H1 (cell line): ENCODE results near the gene ZSCAN29. TPM values are rescaled to one million over a fixed set of nuclear protein-coding genes. Genes with fewer than 3 reads are reported as not detected.

Experiments used
- CTCF ChIA-PET: fragments of 300-600 bp; sonication (Branson Sonifier 250); formaldehyde crosslinking; loops from one replicate; lab custom pipeline; 2021; ENCODE audit not compliant: partially characterized antibody; lab: Charles Lee
- POLR2A ChIA-PET: fragments of 300-600 bp; sonication (Branson Sonifier 250); formaldehyde crosslinking; loops from one replicate; lab custom pipeline; 2021; ENCODE audit warnings: inconsistent platforms; ENCODE audit not compliant: partially characterized antibody; lab: Charles Lee
- DNase-seq, 2 experiments: peaks; one replicate each; pipeline versions ENCODE4 v3.0.0 to v3.0.0-alpha.2; 2010 to 2022; ENCODE audit warnings: low spot score in 2 of 2, low read depth in 1 of 2, mixed read lengths in 1 of 2
- FAIRE-seq: peaks from 2 replicates; lab custom pipeline; 2011; peaks lifted over from hg19 to GRCh38; lab: Jason Lieb, UNC
- H2AFZ ChIP-seq: 2 replicates; pipeline ENCODE4 v1.8.1; 2012; ENCODE audit warnings: low read length, inconsistent platforms
- H2AK5ac ChIP-seq: 2 replicates; pipeline ENCODE4 v1.6.1; 2013; ENCODE audit warnings: low read depth, low read length
- H2BK120ac ChIP-seq: replicated peaks from 2 replicates; pipeline ENCODE3; 2013; ENCODE audit warnings: low read depth, low read length, inconsistent platforms
- H2BK12ac ChIP-seq: 2 replicates; pipeline ENCODE4 v1.6.1; 2013; ENCODE audit warnings: low read depth, low read length
- H2BK15ac ChIP-seq: 2 replicates; pipeline ENCODE4 v1.6.1; 2013; ENCODE audit warnings: low read length
- H2BK20ac ChIP-seq: 2 replicates; pipeline ENCODE4 v1.6.1; 2013; ENCODE audit warnings: low read length
- H2BK5ac ChIP-seq: 2 replicates; pipeline ENCODE4 v1.6.1; 2013; ENCODE audit warnings: low read depth, low read length
- H3K14ac ChIP-seq: 2 replicates; pipeline ENCODE4 v1.6.1; 2013; ENCODE audit warnings: inconsistent platforms; ENCODE audit not compliant: insufficient read length
- H3K18ac ChIP-seq: 2 replicates; pipeline ENCODE4 v1.6.1; 2013; ENCODE audit warnings: low read length; ENCODE audit errors: extremely low read depth
- H3K23ac ChIP-seq: 2 replicates; pipeline ENCODE4 v1.6.1; 2013; ENCODE audit warnings: inconsistent platforms; ENCODE audit not compliant: insufficient read length
- H3K23me2 ChIP-seq: 2 replicates; pipeline ENCODE4 v1.6.1; 2013; ENCODE audit warnings: low read depth, low read length
- H3K27ac ChIP-seq: 2 replicates; pipeline ENCODE4 v1.6.1; 2011; ENCODE audit warnings: low read depth, low read length, inconsistent platforms
- H3K27me3 ChIP-seq, 4 experiments: replicated peaks in 1 of 4; 1 replicate in 1 of 4; 2 replicates in 3 of 4; pipeline versions ENCODE4 v1.6.1 to v1.8.1; 2011 to 2013; ENCODE audit warnings: low read length in 3 of 4, mild to moderate bottlenecking in 3 of 4, inconsistent platforms in 2 of 4, mixed read lengths in 2 of 4, moderate library complexity in 1 of 4; ENCODE audit not compliant: control insufficient read depth in 3 of 4, insufficient read depth in 3 of 4; ENCODE audit errors: extremely low read depth in 1 of 4
- H3K36me3 ChIP-seq, 4 experiments: 2 replicates each; pipeline versions ENCODE4 v1.6.1 to v1.8.1; 2011 to 2013; ENCODE audit warnings: mild to moderate bottlenecking in 4 of 4, low read length in 3 of 4, moderate library complexity in 2 of 4, control low read depth in 1 of 4, inconsistent platforms in 1 of 4; ENCODE audit not compliant: insufficient read depth in 4 of 4, control insufficient read depth in 2 of 4
- H3K4ac ChIP-seq: replicated peaks from 2 replicates; pipeline ENCODE3; 2013; ENCODE audit warnings: low read length, low read depth, mixed read lengths, inconsistent platforms; ENCODE audit not compliant: insufficient read length
- H3K4me1 ChIP-seq, 4 experiments: replicated peaks in 1 of 4; 1 replicate in 1 of 4; 2 replicates in 3 of 4; pipeline versions ENCODE4 v1.6.1 to v1.8.1; 2011 to 2013; ENCODE audit warnings: low read length in 3 of 4, inconsistent platforms in 2 of 4, mixed read lengths in 1 of 4; ENCODE audit not compliant: insufficient read depth in 4 of 4, control insufficient read depth in 3 of 4
- H3K4me2 ChIP-seq, 2 experiments: 2 replicates each; pipeline versions ENCODE4 v1.6.1 to v1.8.1; 2011 to 2013; ENCODE audit warnings: low read depth in 2 of 2, low read length in 2 of 2, control low read depth in 1 of 2, inconsistent platforms in 1 of 2, mild to moderate bottlenecking in 1 of 2; ENCODE audit not compliant: insufficient read depth in 1 of 2
- H3K4me3 ChIP-seq, 4 experiments: fragments of 200-600, 300-600 bp in 1 of 4; sonication (generic), shearing (Covaris generic), sonication (Bioruptor Twin) in 1 of 4; 2 replicates each; pipeline versions ENCODE4 v1.5.1 to v1.8.1; 2011 to 2016; ENCODE audit warnings: low read length in 4 of 4, low read depth in 3 of 4, control low read depth in 2 of 4, inconsistent platforms in 2 of 4, mild to moderate bottlenecking in 2 of 4, mixed read lengths in 1 of 4, moderate library complexity in 1 of 4; ENCODE audit not compliant: insufficient read depth in 2 of 4; ENCODE audit errors: extremely low read depth in 1 of 4
- H3K56ac ChIP-seq: replicated peaks from 2 replicates; pipeline ENCODE3; 2013; ENCODE audit warnings: low read depth, mild to moderate bottlenecking, mixed read lengths, low read length, inconsistent platforms; ENCODE audit not compliant: insufficient read length
- H3K79me1 ChIP-seq: 2 replicates; pipeline ENCODE4 v1.6.1; 2013; ENCODE audit warnings: low read depth, low read length, control low read depth
- H3K79me2 ChIP-seq, 2 experiments: 2 replicates each; pipeline versions ENCODE4 v1.6.1 to v1.8.1; 2012 to 2013; ENCODE audit warnings: low read length in 2 of 2, mild to moderate bottlenecking in 2 of 2, inconsistent platforms in 1 of 2; ENCODE audit not compliant: insufficient read depth in 2 of 2, control insufficient read depth in 1 of 2
- H3K9ac ChIP-seq, 4 experiments: replicated peaks in 1 of 4; 1 replicate in 1 of 4; 2 replicates in 3 of 4; pipeline versions ENCODE4 v1.6.1 to v1.8.1; 2011 to 2013; ENCODE audit warnings: low read depth in 3 of 4, low read length in 3 of 4, control low read depth in 2 of 4, mild to moderate bottlenecking in 2 of 4, moderate library complexity in 2 of 4, inconsistent platforms in 1 of 4; ENCODE audit errors: extremely low read depth in 1 of 4
- H3K9me3 ChIP-seq, 2 experiments: 2 replicates each; pipeline versions ENCODE4 v1.6.1 to v1.8.1; 2012 to 2013; ENCODE audit warnings: mild to moderate bottlenecking in 2 of 2, moderate library complexity in 2 of 2, control low read depth in 1 of 2, inconsistent platforms in 1 of 2, low read depth in 1 of 2, low read length in 1 of 2, mixed read lengths in 1 of 2; ENCODE audit not compliant: insufficient read depth in 2 of 2
- H4K20me1 ChIP-seq, 2 experiments: replicated peaks in 1 of 2; 2 replicates each; pipeline versions ENCODE3 to v1.8.1; 2011 to 2013; ENCODE audit warnings: inconsistent platforms in 2 of 2, low read length in 2 of 2, mild to moderate bottlenecking in 1 of 2; ENCODE audit not compliant: insufficient read depth in 2 of 2, control insufficient read depth in 1 of 2
- H4K5ac ChIP-seq: 2 replicates; pipeline ENCODE4 v1.6.1; 2013; ENCODE audit warnings: low read length, low read depth, mixed read lengths, inconsistent platforms; ENCODE audit not compliant: insufficient read length
- H4K8ac ChIP-seq: 2 replicates; pipeline ENCODE4 v1.8.0; 2013; ENCODE audit warnings: mild to moderate bottlenecking, moderate library complexity, low read length, inconsistent platforms; ENCODE audit not compliant: insufficient read depth; ENCODE audit errors: extremely low read depth
- H4K91ac ChIP-seq: replicated peaks from 2 replicates; pipeline ENCODE3; 2013; ENCODE audit warnings: low read length, mixed read lengths, inconsistent platforms; ENCODE audit not compliant: insufficient read length
- CBX5 ChIP-seq: fragments of 300-800, 300-1000 bp; sonication (generic); IDR thresholded peaks from 2 replicates; pipeline ENCODE4 v1.7.1; 2016; ENCODE audit warnings: antibody characterized with exemption, low read length, low read depth
- RXRA ChIP-seq: IDR thresholded peaks from 2 replicates; pipeline ENCODE4 v1.6.1; 2011; ENCODE audit warnings: low read depth, mild to moderate bottlenecking, low read length, moderate library complexity; ENCODE audit not compliant: insufficient read depth
- SP4 ChIP-seq: IDR thresholded peaks from 2 replicates; pipeline ENCODE4 v1.6.1; 2012; ENCODE audit warnings: low read length, inconsistent platforms
- YY1 ChIP-seq: IDR thresholded peaks from 2 replicates; pipeline ENCODE4 v1.6.1; 2011; ENCODE audit warnings: low read depth, mild to moderate bottlenecking, low read length
- WGBS, 2 experiments: shearing (Covaris generic) in 1 of 2; methylation state at CpG; one replicate each; pipeline versions ENCODE4 v1.1.6 to v1.1.7; 2013 to 2015; ENCODE audit warnings: low lambda C conversion rate in 2 of 2, mixed read lengths in 2 of 2, inconsistent platforms in 1 of 2, low coverage in 1 of 2, missing lambda C conversion rate in 1 of 2; ENCODE audit not compliant: insufficient replicate concordance in 2 of 2, insufficient coverage in 1 of 2, insufficient read length in 1 of 2; ENCODE audit errors: extremely low coverage in 1 of 2, missing lambda C conversion rate in 1 of 2; 5-methylcytosine and 5-hydroxymethylcytosine counted together
- polyA plus RNA-seq, 7 experiments: library from polyadenylated mRNA; depleted of rRNA in 3 of 7; stranded (reverse) in 5 of 7; unstranded in 2 of 7; fragments of >200 nt in 5 of 7; fragments of 200-250 nt in 2 of 7; gene quantifications; 1 replicate in 5 of 7; 2 replicates in 1 of 7; 4 replicates in 1 of 7; pipeline versions ENCODE4 v1.2.1 to v1.2.3, GENCODE V29; 2011 to 2013; ENCODE audit warnings: missing spikeins in 2 of 7, mixed read lengths in 2 of 7
- total RNA-seq: library from RNA; stranded (reverse); fragmentation: NEBNext Ultra II Directional; extraction: Animal tissue kit (Norgen Biotek cat#: 25700); gene quantifications from 2 replicates; pipeline ENCODE4 v1.2.1, GENCODE V29; 2021
- TF ChIP-seq, protein P1 (sequence below): IDR thresholded peaks from 2 replicates; pipeline ENCODE4 v1.6.1; 2011; ENCODE audit warnings: low read depth, mild to moderate bottlenecking, low read length; ENCODE audit not compliant: insufficient read depth

The ZSCAN29 gene
- total and polyA plus RNA-seq, 2 of the 8 experiments (the other 6 are each of a cell fraction or from before 2014, with no cell fraction given) = 6.4 to 41.3 TPM

DNA sequence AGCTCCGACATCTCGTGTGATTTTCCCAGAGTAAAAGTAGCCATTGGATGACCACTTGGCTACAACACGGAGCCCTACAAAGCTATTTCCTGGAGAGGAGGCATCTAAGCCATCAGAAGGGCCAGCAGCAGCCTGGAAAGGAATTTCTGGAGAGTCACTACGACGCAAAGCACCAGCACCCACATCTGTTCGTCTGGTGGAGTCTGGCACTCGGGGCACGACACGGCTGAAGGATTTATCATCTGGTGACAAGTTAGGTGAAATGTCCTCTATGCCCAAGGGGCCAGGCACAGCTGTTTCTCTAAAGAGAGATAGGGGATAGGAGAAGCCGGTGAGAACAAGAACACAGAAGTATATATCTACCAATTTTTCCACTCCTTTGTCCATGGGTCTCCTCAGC, 49.6 kb upstream of the ZSCAN29 start:
- H4K91ac ChIP-seq = no peak overlapping the region
- FAIRE-seq = no peak
- 93% methylated on average over 10 of the region's 10 CpGs; no CpG with 5 or more reads in 1 of the 2 experiments for WGBS, 2 experiments

More for the DNA sequence above, 49.6 kb upstream of the ZSCAN29 start:
- H4K20me1 ChIP-seq = peaks cover 2 to 7% of the 10 kb centered on the region in 2 experiments
- no peak overlapping the region for H3K14ac ChIP-seq
- no peak overlapping the region for H3K4me2 ChIP-seq
- no peak overlapping the region for H3K23ac ChIP-seq
- H3K4me3 ChIP-seq = no peak overlapping the region
- ChIA-PET CTCF (no interaction called here), POLR2A (no interaction called here)
- no peak overlapping the region for H2AFZ ChIP-seq
- H3K9me3 ChIP-seq = no peaks in the 10 kb centered on the region
- H3K4ac ChIP-seq = no peak overlapping the region
- H3K27me3 ChIP-seq = no peaks in the 10 kb centered on the region
- no peak overlapping the region for H3K18ac ChIP-seq
- H2BK15ac ChIP-seq = no peak overlapping the region
- no peaks in the 10 kb centered on the region; the same call in 1 of the 2 replicates for H3K79me1 ChIP-seq
- H2BK5ac ChIP-seq = no peak overlapping the region
- no peak overlapping the region for H3K56ac ChIP-seq
- no peaks in the 10 kb centered on the region for H3K79me2 ChIP-seq
- H2BK12ac ChIP-seq = no peak overlapping the region
- no peak overlapping the region for H4K5ac ChIP-seq
- no peaks in the 10 kb centered on the region for H3K23me2 ChIP-seq
- peaks cover 28 to 76% (median 62%) of the 10 kb centered on the region in 4 experiments for H3K36me3 ChIP-seq
- H3K9ac ChIP-seq = no peak overlapping the region
- H4K8ac ChIP-seq = no peak overlapping the region; the same call in 1 of the 2 replicates
- no peak overlapping the region for H2AK5ac ChIP-seq
- H2BK120ac ChIP-seq = no peak overlapping the region
- H3K4me1 ChIP-seq = no peaks in the 10 kb centered on the region
- no peak overlapping the region for H2BK20ac ChIP-seq
- no peak overlapping the region for H3K27ac ChIP-seq
- TF ChIP-seq RXRA (no peak), CBX5 (no peak), YY1 (no peak), SP4 (no peak)
- TF ChIP-seq, protein P1, sequence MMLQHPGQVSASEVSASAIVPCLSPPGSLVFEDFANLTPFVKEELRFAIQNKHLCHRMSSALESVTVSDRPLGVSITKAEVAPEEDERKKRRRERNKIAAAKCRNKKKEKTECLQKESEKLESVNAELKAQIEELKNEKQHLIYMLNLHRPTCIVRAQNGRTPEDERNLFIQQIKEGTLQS = no peak
- no peak for DNase-seq
